HepG2 (cell line): ENCODE results near the gene FCER1G. TPM values are rescaled to one million over a fixed set of nuclear protein-coding genes. Genes with fewer than 3 reads are reported as not detected.
A peak's percentile ranks its signal among the peaks of the same experiment; 100 is the strongest.

Experiments
- CENPT ChIP-seq: sonication (generic); formaldehyde crosslinking; IDR thresholded peaks from 2 replicates; pipeline ENCODE4 v1.8.0; 2022; ENCODE audit warnings: low read depth, mild to moderate bottlenecking, moderate library complexity, missing genetic modification reagents
- GMEB2 ChIP-seq: IDR thresholded peaks from 2 replicates; pipeline ENCODE4 v1.6.1; 2016; ENCODE audit warnings: missing biosample characterization, missing genetic modification reagents, low read depth
- HINFP ChIP-seq: sonication (generic); formaldehyde crosslinking; IDR thresholded peaks from 2 replicates; pipeline ENCODE4 v1.4.0; 2020; ENCODE audit warnings: low read depth, mild to moderate bottlenecking, missing genetic modification reagents
- HMG20A ChIP-seq: IDR thresholded peaks from 2 replicates; pipeline ENCODE4 v1.6.1; 2016; ENCODE audit warnings: borderline replicate concordance
- ISX ChIP-seq: sonication (generic); formaldehyde crosslinking; conservative IDR thresholded peaks from 2 replicates; pipeline ENCODE4 v1.5.0; 2020; ENCODE audit warnings: missing genetic modification reagents
- JDP2 ChIP-seq: sonication (generic); formaldehyde crosslinking; IDR thresholded peaks from 2 replicates; pipeline ENCODE4 v1.8.1; 2022; ENCODE audit warnings: missing genetic modification reagents, borderline replicate concordance
- SATB2 ChIP-seq: sonication (generic); formaldehyde crosslinking; IDR thresholded peaks from 2 replicates; pipeline ENCODE4 v1.5.0; 2020; ENCODE audit warnings: missing genetic modification reagents
- SP4 ChIP-seq: sonication (generic); formaldehyde crosslinking; IDR thresholded peaks from 2 replicates; pipeline ENCODE4 v1.8.1; 2023; ENCODE audit warnings: mild to moderate bottlenecking, missing genetic modification reagents
- STAT5B ChIP-seq: sonication (generic); formaldehyde crosslinking; IDR thresholded peaks from 2 replicates; pipeline ENCODE4 v1.4.0; 2020; ENCODE audit warnings: missing genetic modification reagents
- TERF1 ChIP-seq: sonication (generic); formaldehyde crosslinking; IDR thresholded peaks from 2 replicates; pipeline ENCODE4 v1.8.0; 2022; ENCODE audit warnings: mild to moderate bottlenecking, missing genetic modification reagents, moderate library complexity
- ZBTB42 ChIP-seq: sonication (generic); formaldehyde crosslinking; IDR thresholded peaks from 2 replicates; pipeline ENCODE4 v1.5.0; 2020; ENCODE audit warnings: mild to moderate bottlenecking, missing genetic modification reagents
- ZFP36 ChIP-seq: fragments of 150-350 bp; IDR thresholded peaks from 2 replicates; pipeline ENCODE4 v1.6.1; 2018; ENCODE audit warnings: borderline replicate concordance, low read length, low read depth; ENCODE audit not compliant: partially characterized antibody
- ZNF12 ChIP-seq: sonication (generic); formaldehyde crosslinking; IDR thresholded peaks from 2 replicates; pipeline ENCODE4 v1.5.0; 2020; ENCODE audit warnings: missing genetic modification reagents
- ZNF343 ChIP-seq: sonication (generic); formaldehyde crosslinking; IDR thresholded peaks from 2 replicates; pipeline ENCODE4 v1.4.0; 2020; ENCODE audit warnings: mild to moderate bottlenecking, missing genetic modification reagents
- ZNF674 ChIP-seq: sonication (generic); formaldehyde crosslinking; IDR thresholded peaks from 2 replicates; pipeline ENCODE4 v1.5.0; 2020; ENCODE audit warnings: low read depth, mild to moderate bottlenecking, missing genetic modification reagents
- polyA plus RNA-seq, 8 experiments: library from polyadenylated mRNA; depleted of rRNA in 3 of 8; stranded (reverse) in 7 of 8; unstranded in 1 of 8; fragments of >200 nt; fragmentation: Illumina TruSeq in 4 of 8; extraction: Trizol in 4 of 8; gene quantifications; 2 replicates each; pipeline versions ENCODE4 v1.2.1 to v1.2.3, GENCODE V29; 2011 to 2016; ENCODE audit warnings: low read depth in 4 of 8, missing spikeins in 1 of 8, mixed read lengths in 1 of 8; ENCODE audit not compliant: insufficient read depth in 1 of 8
- total RNA-seq, 5 experiments: library from RNA; depleted of rRNA; stranded (reverse); fragments of >200 nt; fragmentation: Illumina TruSeq; extraction: Trizol; gene quantifications; 2 replicates each; pipeline ENCODE4 v1.2.3, GENCODE V29; 2016; ENCODE audit warnings: low read depth in 1 of 5
- TF ChIP-seq, protein P1 (sequence below): sonication (generic); formaldehyde crosslinking; IDR thresholded peaks from 2 replicates; pipeline ENCODE4 v1.5.1; 2020; ENCODE audit warnings: missing genetic modification reagents, mild to moderate bottlenecking, borderline replicate concordance
- TF ChIP-seq, protein P2 (sequence below): sonication (generic); formaldehyde crosslinking; conservative IDR thresholded peaks from 2 replicates; pipeline ENCODE4 v1.4.0; 2020; ENCODE audit warnings: mild to moderate bottlenecking, missing genetic modification reagents, moderate library complexity

FCER1G gene
- total and polyA plus RNA-seq, 2 of the 13 experiments (the other 11 are each of a cell fraction or from before 2014, with no cell fraction given) = 1.3 to 6.4 TPM

DNA sequence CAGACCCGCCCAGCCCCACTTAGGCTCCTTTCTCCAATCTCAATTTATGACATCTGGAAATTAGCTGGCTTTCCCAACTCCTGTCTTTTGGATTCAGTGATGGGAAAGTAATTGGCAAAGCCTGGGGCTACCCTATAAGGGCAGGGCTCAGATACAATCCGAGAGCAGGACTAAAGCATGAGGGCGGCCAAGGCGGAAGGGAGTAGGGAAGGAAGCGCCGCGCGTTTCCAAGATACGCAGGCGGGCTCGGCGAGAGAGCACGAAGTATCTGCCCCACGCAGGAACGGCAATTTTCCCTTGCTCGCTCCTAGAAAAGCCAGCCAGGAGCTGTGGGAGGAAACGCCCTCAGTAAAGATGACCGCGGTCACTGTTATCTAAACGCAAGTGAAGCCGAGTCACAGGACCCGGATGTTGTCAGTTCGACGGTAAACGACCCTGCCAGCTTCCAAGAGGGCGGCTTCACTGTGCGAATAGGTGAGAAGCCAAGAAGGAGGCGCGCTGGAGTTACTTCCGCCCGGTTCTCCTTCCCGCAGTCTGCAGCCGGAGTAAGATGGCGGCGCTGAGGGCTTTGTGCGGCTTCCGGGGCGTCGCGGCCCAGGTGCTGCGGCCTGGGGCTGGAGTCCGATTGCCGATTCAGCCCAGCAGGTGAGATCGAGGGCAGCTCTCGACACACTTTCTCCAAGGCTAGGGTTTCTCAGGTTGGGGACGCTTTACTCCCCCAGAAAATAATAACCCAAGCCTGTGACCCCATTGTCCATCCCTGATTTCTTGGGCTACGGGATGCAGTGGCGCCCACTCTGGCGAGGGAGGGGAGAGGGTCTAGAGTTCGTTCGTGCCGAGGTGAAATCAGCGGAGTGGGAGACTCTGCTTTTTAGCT lies 13.0 kb upstream of the FCER1G start, which contains the start of gene NDUFS2 (continued):
- TF ChIP-seq JDP2 (CRISPR knock-in tag) (no peak), STAT5B (CRISPR knock-in tag) (no peak), ZBTB42 (CRISPR knock-in tag) (no peak), SATB2 (CRISPR knock-in tag) (no peak; the same call in 1 of the 2 replicates), ISX (CRISPR knock-in tag) (no peak), ZNF12 (CRISPR knock-in tag) (no peak), HMG20A (CRISPR knock-in tag) (no peak), TERF1 (CRISPR knock-in tag) (0 out of 2 replicates have a peak, but pooled peaks have one; percentile 31), CENPT (CRISPR knock-in tag) (no peak), ZFP36 (no peak), SP4 (CRISPR knock-in tag) (peak; percentile 67), ZNF674 (no peak), HINFP (CRISPR knock-in tag) (peak; percentile 65; the same call in 1 of the 2 replicates), GMEB2 (CRISPR knock-in tag) (no peak), ZNF343 (CRISPR knock-in tag) (peak; percentile 41; the same call in 1 of the 2 replicates)
- TF ChIP-seq, protein P1, sequence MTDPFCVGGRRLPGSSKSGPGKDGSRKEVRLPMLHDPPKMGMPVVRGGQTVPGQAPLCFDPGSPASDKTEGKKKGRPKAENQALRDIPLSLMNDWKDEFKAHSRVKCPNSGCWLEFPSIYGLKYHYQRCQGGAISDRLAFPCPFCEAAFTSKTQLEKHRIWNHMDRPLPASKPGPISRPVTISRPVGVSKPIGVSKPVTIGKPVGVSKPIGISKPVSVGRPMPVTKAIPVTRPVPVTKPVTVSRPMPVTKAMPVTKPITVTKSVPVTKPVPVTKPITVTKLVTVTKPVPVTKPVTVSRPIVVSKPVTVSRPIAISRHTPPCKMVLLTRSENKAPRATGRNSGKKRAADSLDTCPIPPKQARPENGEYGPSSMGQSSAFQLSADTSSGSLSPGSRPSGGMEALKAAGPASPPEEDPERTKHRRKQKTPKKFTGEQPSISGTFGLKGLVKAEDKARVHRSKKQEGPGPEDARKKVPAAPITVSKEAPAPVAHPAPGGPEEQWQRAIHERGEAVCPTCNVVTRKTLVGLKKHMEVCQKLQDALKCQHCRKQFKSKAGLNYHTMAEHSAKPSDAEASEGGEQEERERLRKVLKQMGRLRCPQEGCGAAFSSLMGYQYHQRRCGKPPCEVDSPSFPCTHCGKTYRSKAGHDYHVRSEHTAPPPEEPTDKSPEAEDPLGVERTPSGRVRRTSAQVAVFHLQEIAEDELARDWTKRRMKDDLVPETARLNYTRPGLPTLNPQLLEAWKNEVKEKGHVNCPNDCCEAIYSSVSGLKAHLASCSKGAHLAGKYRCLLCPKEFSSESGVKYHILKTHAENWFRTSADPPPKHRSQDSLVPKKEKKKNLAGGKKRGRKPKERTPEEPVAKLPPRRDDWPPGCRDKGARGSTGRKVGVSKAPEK (CRISPR knock-in tag) = no peak
- TF ChIP-seq, protein P2, sequence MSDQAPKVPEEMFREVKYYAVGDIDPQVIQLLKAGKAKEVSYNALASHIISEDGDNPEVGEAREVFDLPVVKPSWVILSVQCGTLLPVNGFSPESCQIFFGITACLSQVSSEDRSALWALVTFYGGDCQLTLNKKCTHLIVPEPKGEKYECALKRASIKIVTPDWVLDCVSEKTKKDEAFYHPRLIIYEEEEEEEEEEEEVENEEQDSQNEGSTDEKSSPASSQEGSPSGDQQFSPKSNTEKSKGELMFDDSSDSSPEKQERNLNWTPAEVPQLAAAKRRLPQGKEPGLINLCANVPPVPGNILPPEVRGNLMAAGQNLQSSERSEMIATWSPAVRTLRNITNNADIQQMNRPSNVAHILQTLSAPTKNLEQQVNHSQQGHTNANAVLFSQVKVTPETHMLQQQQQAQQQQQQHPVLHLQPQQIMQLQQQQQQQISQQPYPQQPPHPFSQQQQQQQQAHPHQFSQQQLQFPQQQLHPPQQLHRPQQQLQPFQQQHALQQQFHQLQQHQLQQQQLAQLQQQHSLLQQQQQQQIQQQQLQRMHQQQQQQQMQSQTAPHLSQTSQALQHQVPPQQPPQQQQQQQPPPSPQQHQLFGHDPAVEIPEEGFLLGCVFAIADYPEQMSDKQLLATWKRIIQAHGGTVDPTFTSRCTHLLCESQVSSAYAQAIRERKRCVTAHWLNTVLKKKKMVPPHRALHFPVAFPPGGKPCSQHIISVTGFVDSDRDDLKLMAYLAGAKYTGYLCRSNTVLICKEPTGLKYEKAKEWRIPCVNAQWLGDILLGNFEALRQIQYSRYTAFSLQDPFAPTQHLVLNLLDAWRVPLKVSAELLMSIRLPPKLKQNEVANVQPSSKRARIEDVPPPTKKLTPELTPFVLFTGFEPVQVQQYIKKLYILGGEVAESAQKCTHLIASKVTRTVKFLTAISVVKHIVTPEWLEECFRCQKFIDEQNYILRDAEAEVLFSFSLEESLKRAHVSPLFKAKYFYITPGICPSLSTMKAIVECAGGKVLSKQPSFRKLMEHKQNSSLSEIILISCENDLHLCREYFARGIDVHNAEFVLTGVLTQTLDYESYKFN = peak; percentile 39; the same call in 1 of the 2 replicates
